HepG2 (cell line): ENCODE data around the gene NMBR. TPM values are rescaled to one million over a fixed set of nuclear protein-coding genes. Genes with fewer than 3 reads are reported as not detected.
A peak's percentile ranks its signal among the peaks of the same experiment; 100 is the strongest.

ENCODE experiments used
- ARID2 ChIP-seq: sonication (generic); formaldehyde crosslinking; IDR thresholded peaks from 2 replicates; pipeline ENCODE4 v1.8.1; 2022; ENCODE audit warnings: mild to moderate bottlenecking, missing genetic modification reagents, borderline replicate concordance
- DRAP1 ChIP-seq: IDR thresholded peaks from 2 replicates; pipeline ENCODE4 v1.6.1; 2016; ENCODE audit warnings: missing genetic modification reagents, missing compliant biosample characterization
- HMGXB3 ChIP-seq: sonication (generic); formaldehyde crosslinking; IDR thresholded peaks from 2 replicates; pipeline ENCODE4 v1.4.0; 2020; ENCODE audit warnings: missing genetic modification reagents, borderline replicate concordance
- KDM1A ChIP-seq: IDR thresholded peaks from 2 replicates; pipeline ENCODE4 v1.6.1; 2016; ENCODE audit warnings: missing compliant biosample characterization
- KDM6A ChIP-seq: IDR thresholded peaks from 2 replicates; pipeline ENCODE4 v1.6.1; 2016; ENCODE audit warnings: low read depth
- KLF12 ChIP-seq: sonication (generic); formaldehyde crosslinking; IDR thresholded peaks from 2 replicates; pipeline ENCODE4 v1.4.0; 2020; ENCODE audit warnings: missing genetic modification reagents, borderline replicate concordance
- MNT ChIP-seq: fragments of 450-650 bp; IDR thresholded peaks from 2 replicates; pipeline ENCODE4 v1.6.1; 2016
- POLR2AphosphoS5 ChIP-seq: IDR thresholded peaks from 2 replicates; pipeline ENCODE4 v1.6.1; 2012; ENCODE audit warnings: low read depth, low read length
- RFX3 ChIP-seq: IDR thresholded peaks from 2 replicates; pipeline ENCODE4 v1.6.1; 2016; ENCODE audit warnings: missing biosample characterization, missing genetic modification reagents
- ZFAT ChIP-seq: sonication (generic); formaldehyde crosslinking; conservative IDR thresholded peaks from 2 replicates; pipeline ENCODE4 v1.8.1; 2023; ENCODE audit warnings: missing genetic modification reagents, inconsistent platforms
- ZGPAT ChIP-seq: IDR thresholded peaks from 2 replicates; pipeline ENCODE4 v1.6.1; 2016; ENCODE audit warnings: mild to moderate bottlenecking
- ZNF549 ChIP-seq: sonication (generic); formaldehyde crosslinking; IDR thresholded peaks from 2 replicates; pipeline ENCODE4 v1.5.0; 2020; ENCODE audit warnings: missing genetic modification reagents
- ZNF670 ChIP-seq: sonication (generic); formaldehyde crosslinking; IDR thresholded peaks from 2 replicates; pipeline ENCODE4 v1.8.0; 2022; ENCODE audit warnings: mild to moderate bottlenecking, missing genetic modification reagents, borderline replicate concordance
- ZNF775 ChIP-seq: sonication (generic); formaldehyde crosslinking; IDR thresholded peaks from 2 replicates; pipeline ENCODE4 v1.4.0; 2020; ENCODE audit warnings: missing genetic modification reagents, mild to moderate bottlenecking, moderate library complexity, borderline replicate concordance
- polyA plus RNA-seq, 8 experiments: library from polyadenylated mRNA; depleted of rRNA in 3 of 8; stranded (reverse) in 7 of 8; unstranded in 1 of 8; fragments of >200 nt; fragmentation: Illumina TruSeq in 4 of 8; extraction: Trizol in 4 of 8; gene quantifications; 2 replicates each; pipeline versions ENCODE4 v1.2.1 to v1.2.3, GENCODE V29; 2011 to 2016; ENCODE audit warnings: low read depth in 4 of 8, missing spikeins in 1 of 8, mixed read lengths in 1 of 8; ENCODE audit not compliant: insufficient read depth in 1 of 8
- total RNA-seq, 5 experiments: library from RNA; depleted of rRNA; stranded (reverse); fragments of >200 nt; fragmentation: Illumina TruSeq; extraction: Trizol; gene quantifications; 2 replicates each; pipeline ENCODE4 v1.2.3, GENCODE V29; 2016; ENCODE audit warnings: low read depth in 1 of 5

Gene NMBR
- total and polyA plus RNA-seq, 2 of the 13 experiments (the other 11 are each of a cell fraction or from before 2014, with no cell fraction given): not detected

GRCh38 chr6:142146828-142147662 is at the start of gene NMBR, which contains the start of gene VTA1 (continued):
- TF ChIP-seq ZGPAT: peak; percentile 100
- TF ChIP-seq ZFAT (CRISPR knock-in tag): no peak
- peak; percentile 14; the same call in 1 of the 2 replicates for TF ChIP-seq KDM6A
- peak; percentile 73; the same call in 1 of the 2 replicates for TF ChIP-seq KDM1A (CRISPR knock-in tag)
- TF ChIP-seq DRAP1 (CRISPR knock-in tag): peak; percentile 80
- TF ChIP-seq HMGXB3 (CRISPR knock-in tag): peak; percentile 93
- TF ChIP-seq POLR2AphosphoS5: peak; percentile 95
- TF ChIP-seq MNT: peak; percentile 92
- no peak for TF ChIP-seq ZNF549 (CRISPR knock-in tag)
- TF ChIP-seq ZNF670 (CRISPR knock-in tag): peak; percentile 73
- TF ChIP-seq ARID2 (CRISPR knock-in tag): peak; percentile 63
- TF ChIP-seq ZNF775 (CRISPR knock-in tag): no peak
- peak; percentile 93 for TF ChIP-seq RFX3
- TF ChIP-seq KLF12: peak; percentile 76; the same call in 1 of the 2 replicates
